SIG-M5 (cell line): ENCODE measurements around the gene ADGRB3.
"Not testable (repeated sequence)": the region's sequence is repeated elsewhere in the genome, so short reads cannot be mapped to it uniquely, and the experiment has no call there.

Experiments
- DNase-seq: peaks from one replicate; lab custom pipeline; 2025; lab: John Stamatoyannopoulos, UW

Gene ADGRB3

DNA sequence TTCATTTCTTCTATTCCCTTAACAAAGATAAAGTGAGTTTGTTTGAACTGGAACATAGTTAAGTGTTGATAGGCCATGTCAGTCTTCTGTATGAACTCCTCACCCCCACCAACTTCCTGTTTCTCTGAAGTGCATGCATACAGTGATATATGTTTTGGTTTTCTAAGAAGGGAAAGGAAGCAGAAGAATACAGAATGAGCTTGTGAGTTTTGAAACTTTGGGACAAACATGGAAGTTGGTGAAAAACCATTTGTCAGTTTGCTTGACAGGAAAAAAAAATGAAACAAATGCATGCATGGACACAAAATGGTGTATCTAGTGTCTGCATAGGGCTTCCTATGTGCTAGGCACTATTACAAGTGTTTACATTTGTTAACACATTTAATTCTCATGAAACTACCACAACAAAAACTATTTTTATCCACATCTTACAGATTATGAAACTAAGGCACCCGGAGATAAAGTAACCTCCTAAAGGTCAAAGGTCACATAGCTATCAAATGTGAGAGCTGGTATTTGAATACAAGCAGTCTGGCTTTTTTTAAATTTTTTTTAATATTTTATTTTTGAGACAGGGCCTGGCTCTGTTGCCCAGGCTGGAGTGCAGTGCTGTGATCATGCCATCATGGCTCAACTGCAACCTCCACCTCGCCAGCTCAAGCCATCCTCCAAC lies 105.9 kb downstream of the ADGRB3 start:
- no peak for DNase-seq

- no peak for DNase-seq
These were observed 106.7 kb downstream of the ADGRB3 start for GRCh38 chr6:68741501-68742386.

GRCh38 chr6:68743099-68743498 lies 108.0 kb downstream of the ADGRB3 start:
- DNase-seq, result no peak

DNA sequence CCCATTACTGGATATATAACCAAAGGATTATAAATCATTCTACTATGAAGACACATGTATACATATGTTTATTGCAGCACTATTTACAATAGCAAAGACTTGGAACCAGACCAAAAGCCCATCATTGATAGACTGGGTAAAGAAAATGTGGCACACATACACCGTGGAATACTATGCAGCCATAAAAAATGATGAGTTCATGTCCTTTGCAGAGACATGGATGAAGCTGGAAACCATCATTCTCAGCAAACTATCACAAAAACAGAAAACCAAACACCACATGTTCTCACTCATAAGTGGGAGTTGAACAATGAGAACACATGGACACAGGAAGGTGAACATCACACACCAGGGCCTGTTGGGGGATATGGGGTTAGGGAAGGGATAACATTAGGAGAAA lies 109.3 kb downstream of the ADGRB3 start:
- not testable (repeated sequence) for DNase-seq

- no peak for DNase-seq
These were observed 111.3 kb downstream of the ADGRB3 start for GRCh38 chr6:68746376-68746775.

- DNase-seq, result no peak
These were observed 112.2 kb downstream of the ADGRB3 start for GRCh38 chr6:68747110-68747790.

DNA sequence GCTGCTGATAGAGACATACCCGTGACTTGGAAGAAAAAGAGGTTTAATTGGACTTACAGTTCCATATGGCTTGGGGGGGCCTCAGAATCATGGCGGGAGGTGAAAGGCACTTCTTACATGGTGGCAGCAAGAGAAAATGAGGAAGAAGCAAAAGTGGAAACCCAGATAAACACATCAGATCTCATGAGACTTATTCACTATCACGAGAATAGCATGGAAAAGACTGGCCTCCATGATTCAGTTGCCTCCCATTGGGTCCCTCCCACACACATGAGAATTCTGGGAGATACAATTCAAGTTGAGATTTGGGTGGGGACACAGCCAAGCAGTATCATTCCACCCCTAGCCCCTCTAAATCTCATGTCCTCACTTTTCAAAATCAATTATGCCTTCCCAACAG lies 112.8 kb downstream of the ADGRB3 start:
- not testable (repeated sequence) for DNase-seq

- no peak for DNase-seq
These were observed 119.7 kb downstream of the ADGRB3 start for GRCh38 chr6:68754681-68755213.

- no peak for DNase-seq
These were observed 121.6 kb downstream of the ADGRB3 start for GRCh38 chr6:68756454-68757375.

DNA sequence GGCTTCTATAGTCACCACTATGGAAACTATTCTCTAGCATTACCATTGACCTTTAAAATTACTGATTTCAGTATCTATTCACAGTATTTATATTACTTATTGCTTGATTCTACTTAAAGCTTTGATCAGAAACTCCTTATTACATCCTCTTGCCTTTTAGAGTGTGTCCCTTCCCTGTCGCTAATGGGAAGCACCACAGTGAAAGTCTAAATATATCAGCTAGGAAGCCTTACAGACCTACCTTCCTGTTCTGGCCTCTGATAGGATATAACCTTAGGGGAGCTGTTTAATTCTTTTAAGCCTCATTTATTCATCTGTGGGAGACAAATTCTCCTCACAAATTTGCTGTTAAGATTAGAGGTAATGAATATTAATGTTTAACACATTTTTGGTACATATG lies 122.7 kb downstream of the ADGRB3 start:
- DNase-seq, result no peak

DNA sequence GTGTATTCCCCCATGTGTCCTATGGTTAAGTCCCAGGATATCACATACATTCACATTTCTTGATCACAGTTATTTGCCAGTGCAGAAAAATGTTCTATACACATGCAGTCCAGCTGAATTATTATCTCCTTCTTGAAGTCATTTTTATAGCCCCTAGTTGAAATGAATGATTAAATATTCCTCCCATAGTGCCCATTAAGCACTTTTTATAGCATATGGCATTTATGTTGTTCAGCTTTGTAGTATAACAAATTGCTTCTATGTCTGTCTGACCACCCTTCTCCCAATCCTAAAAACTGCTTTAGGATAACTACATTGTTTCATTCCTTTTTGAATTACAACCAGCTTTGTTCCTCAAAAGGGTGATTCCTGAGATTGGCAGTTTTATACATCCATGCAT lies 123.5 kb downstream of the ADGRB3 start:
- no peak for DNase-seq

DNA sequence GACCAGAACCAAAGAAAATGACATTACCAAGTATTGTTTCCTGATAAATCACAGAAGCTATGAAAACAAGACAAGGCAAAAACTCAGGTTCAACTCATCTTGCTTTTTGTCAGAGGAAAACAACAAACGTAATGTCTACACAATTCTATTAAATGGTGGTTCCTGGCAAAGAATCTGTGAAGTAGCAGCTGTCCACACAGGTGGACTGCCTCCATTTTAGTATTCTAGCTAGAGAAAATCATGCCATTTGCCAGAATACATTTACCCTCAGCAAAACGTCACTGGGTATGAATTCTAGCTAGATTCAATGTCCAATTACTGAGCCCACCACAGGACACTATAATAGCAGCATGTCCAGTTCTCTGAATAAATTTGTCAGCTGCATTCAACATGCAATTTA lies 125.4 kb downstream of the ADGRB3 start:
- no peak for DNase-seq

GRCh38 chr6:68760941-68761676 lies 126.0 kb downstream of the ADGRB3 start:
- DNase-seq, result no peak

- no peak for DNase-seq
These were observed 126.9 kb downstream of the ADGRB3 start for GRCh38 chr6:68761985-68762384.

DNA sequence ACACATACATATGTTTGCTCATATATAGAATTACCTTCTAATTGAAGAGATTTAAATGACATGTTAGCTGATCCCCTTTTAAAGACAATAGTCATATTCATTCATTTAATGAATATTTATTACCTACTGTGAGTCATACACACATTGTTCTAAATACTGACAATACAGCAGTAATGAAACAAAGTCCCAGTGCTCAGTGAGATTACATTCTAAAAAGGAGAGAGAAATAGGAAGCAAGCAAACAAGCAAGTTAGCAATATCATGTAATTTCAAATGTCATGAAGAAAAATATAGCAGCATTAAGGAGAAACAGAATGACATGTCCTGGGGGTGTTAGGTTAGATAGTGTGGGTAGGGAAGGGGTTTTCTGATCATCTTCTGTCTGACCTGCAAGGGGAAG lies 136.3 kb downstream of the ADGRB3 start:
- DNase-seq, result no peak

DNA sequence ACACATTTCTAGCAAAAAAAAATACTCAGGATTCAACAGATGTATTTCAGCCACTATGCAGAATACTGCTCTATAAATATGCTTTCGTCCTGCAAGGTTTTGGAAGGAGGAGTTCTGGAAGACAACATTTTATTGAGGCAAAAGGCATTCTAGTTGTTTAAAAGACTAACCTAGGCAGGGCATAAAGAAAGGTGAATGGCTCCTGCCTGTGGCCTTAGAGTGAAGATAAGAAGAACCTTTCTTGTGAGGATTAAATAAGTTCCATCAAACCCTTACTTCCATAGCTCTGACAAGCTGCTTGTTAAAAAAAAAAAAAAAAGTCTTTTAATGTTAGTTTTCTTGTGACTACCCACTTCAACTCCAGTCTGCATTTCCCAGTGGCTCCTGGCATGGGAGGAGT lies 139.8 kb downstream of the ADGRB3 start:
- no peak for DNase-seq

DNA sequence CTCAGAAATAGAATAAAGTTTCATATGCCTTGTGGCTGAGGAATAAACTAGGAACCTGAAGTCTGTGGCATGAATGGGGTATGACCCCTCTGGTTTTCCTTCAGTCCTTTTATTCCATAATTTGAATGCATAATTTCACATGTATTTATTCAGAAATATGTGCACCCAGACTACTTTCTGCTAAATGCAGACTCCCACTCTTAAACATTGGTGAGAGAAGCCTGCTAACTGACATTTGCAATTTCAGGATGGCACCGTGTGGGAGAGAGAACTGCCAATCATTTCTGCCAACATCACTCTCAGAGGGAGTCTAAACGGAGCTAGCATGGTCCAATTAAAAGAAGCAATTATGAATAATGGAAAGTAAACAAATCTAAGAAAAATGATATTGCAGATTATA lies 141.3 kb downstream of the ADGRB3 start:
- DNase-seq, result no peak

- DNase-seq, result no peak
These were observed 142.9 kb downstream of the ADGRB3 start for GRCh38 chr6:68777956-68778355.

DNA sequence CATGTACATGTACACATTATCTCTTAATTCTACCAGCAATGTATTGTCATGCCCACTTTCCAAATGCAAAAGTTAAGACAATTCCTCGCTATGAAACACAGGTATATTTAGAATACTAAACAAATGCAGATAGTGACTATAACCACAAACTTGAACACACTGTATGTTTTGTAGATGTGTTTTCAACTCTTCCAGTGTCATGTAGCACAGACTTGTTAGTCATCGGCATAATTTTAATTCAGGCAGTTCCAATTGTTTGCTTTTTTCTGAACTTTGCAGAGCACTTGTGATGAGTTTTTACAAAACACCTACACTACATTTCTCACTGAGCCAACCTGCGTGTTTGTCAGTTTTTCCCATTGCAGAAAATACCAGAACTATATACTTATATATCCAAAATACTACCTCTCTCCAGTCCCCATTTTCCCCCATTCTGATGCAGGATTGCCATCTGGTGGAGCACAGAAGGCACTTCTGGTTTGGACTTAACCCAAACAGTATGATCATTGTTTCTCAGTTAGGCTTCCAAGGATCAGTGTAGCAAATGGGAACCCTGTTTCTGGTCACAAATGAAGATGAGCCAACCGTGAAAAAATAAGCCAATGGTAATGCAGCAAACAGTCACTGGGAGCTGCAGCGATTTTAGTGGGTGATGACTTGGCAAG lies 143.4 kb downstream of the ADGRB3 start:
- no peak for DNase-seq

DNA sequence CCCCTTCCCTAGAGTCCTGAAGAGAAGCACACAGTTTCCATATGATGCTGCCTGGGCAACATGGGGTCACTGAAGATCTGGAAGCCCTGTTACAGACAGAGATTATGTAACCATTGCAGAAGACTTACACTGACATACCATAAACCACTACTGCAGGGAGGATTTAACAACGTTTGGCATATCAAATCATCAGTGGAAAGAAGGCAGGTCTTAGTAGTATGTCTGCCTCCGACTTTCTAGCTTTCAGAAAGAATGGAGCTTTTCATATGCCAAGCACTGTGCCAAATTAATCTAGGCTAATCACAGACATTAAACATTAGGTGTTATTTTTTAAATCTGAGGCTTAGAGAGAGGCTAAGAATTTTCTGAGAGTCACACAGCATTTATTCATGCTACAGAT lies 144.3 kb downstream of the ADGRB3 start:
- no peak for DNase-seq
